HepG2 (cell line): ENCODE measurements around the gene PIP4K2B. TPM values are rescaled to one million over a fixed set of nuclear protein-coding genes. Genes with fewer than 3 reads are reported as not detected.
A peak's percentile ranks its signal among the peaks of the same experiment; 100 is the strongest.

ENCODE experiments used
- AHR ChIP-seq: IDR thresholded peaks from 2 replicates; pipeline ENCODE4 v1.6.1; 2018; ENCODE audit warnings: missing genetic modification reagents, missing compliant biosample characterization
- CBFB ChIP-seq: sonication (generic); formaldehyde crosslinking; IDR thresholded peaks from 2 replicates; pipeline ENCODE4 v1.4.0; 2020; ENCODE audit warnings: missing genetic modification reagents
- CC2D1A ChIP-seq: sonication (generic); formaldehyde crosslinking; IDR thresholded peaks from 2 replicates; pipeline ENCODE4 v1.8.1; 2023; ENCODE audit warnings: mild to moderate bottlenecking, missing genetic modification reagents
- FOXK1 ChIP-seq: sonication (generic); formaldehyde crosslinking; IDR thresholded peaks from 2 replicates; pipeline ENCODE4 v1.4.0; 2020; ENCODE audit warnings: low read depth, missing genetic modification reagents, borderline replicate concordance
- IKZF4 ChIP-seq: sonication (generic); formaldehyde crosslinking; IDR thresholded peaks from 2 replicates; pipeline ENCODE4 v1.5.1; 2020; ENCODE audit warnings: borderline replicate concordance, mild to moderate bottlenecking, low read depth, missing genetic modification reagents; ENCODE audit errors: not compliant biosample characterization
- RBM22 ChIP-seq: fragments of 200-400 bp; formaldehyde crosslinking; optimal IDR thresholded peaks from 2 replicates; pipeline ENCODE3; 2017; ENCODE audit warnings: mild to moderate bottlenecking, low read length, moderate library complexity
- SAFB2 ChIP-seq: sonication (generic); formaldehyde crosslinking; IDR thresholded peaks from 2 replicates; pipeline ENCODE4 v1.5.1; 2020; ENCODE audit warnings: missing genetic modification reagents, low read depth, mild to moderate bottlenecking, borderline replicate concordance
- SOX5 ChIP-seq: IDR thresholded peaks from 2 replicates; pipeline ENCODE4 v1.6.1; 2016; ENCODE audit warnings: borderline replicate concordance
- TAF1 ChIP-seq: sonication (generic); formaldehyde crosslinking; IDR thresholded peaks from 2 replicates; pipeline ENCODE4 v1.4.0; 2020; ENCODE audit warnings: missing genetic modification reagents
- ZNF431 ChIP-seq: sonication (generic); formaldehyde crosslinking; IDR thresholded peaks from 2 replicates; pipeline ENCODE4 v1.9.0; 2022; ENCODE audit warnings: missing genetic modification reagents, low read depth, mild to moderate bottlenecking, borderline replicate concordance
- ZNF446 ChIP-seq: sonication (generic); formaldehyde crosslinking; IDR thresholded peaks from 2 replicates; pipeline ENCODE4 v1.5.0; 2020; ENCODE audit warnings: mild to moderate bottlenecking, missing genetic modification reagents
- polyA plus RNA-seq, 8 experiments: library from polyadenylated mRNA; depleted of rRNA in 3 of 8; stranded (reverse) in 7 of 8; unstranded in 1 of 8; fragments of >200 nt; fragmentation: Illumina TruSeq in 4 of 8; extraction: Trizol in 4 of 8; gene quantifications; 2 replicates each; pipeline versions ENCODE4 v1.2.1 to v1.2.3, GENCODE V29; 2011 to 2016; ENCODE audit warnings: low read depth in 4 of 8, missing spikeins in 1 of 8, mixed read lengths in 1 of 8; ENCODE audit not compliant: insufficient read depth in 1 of 8
- total RNA-seq, 5 experiments: library from RNA; depleted of rRNA; stranded (reverse); fragments of >200 nt; fragmentation: Illumina TruSeq; extraction: Trizol; gene quantifications; 2 replicates each; pipeline ENCODE4 v1.2.3, GENCODE V29; 2016; ENCODE audit warnings: low read depth in 1 of 5
- TF ChIP-seq, protein P1 (sequence below): IDR thresholded peaks from 2 replicates; pipeline ENCODE4 v1.6.1; 2016; ENCODE audit warnings: low read depth, missing genetic modification reagents, missing compliant biosample characterization
- TF ChIP-seq, protein P2 (sequence below): IDR thresholded peaks from 2 replicates; pipeline ENCODE4 v1.6.1; 2016
- TF ChIP-seq, protein P3 (sequence below): sonication (generic); formaldehyde crosslinking; IDR thresholded peaks from 2 replicates; pipeline ENCODE4 v1.4.0; 2020; ENCODE audit warnings: missing genetic modification reagents, borderline replicate concordance
- TF ChIP-seq, protein P4 (sequence below): IDR thresholded peaks from 2 replicates; pipeline ENCODE4 v1.6.1; 2016

The PIP4K2B gene
- total and polyA plus RNA-seq, 2 of the 13 experiments (the other 11 are each of a cell fraction or from before 2014, with no cell fraction given), result 20.4 to 54.0 TPM

DNA sequence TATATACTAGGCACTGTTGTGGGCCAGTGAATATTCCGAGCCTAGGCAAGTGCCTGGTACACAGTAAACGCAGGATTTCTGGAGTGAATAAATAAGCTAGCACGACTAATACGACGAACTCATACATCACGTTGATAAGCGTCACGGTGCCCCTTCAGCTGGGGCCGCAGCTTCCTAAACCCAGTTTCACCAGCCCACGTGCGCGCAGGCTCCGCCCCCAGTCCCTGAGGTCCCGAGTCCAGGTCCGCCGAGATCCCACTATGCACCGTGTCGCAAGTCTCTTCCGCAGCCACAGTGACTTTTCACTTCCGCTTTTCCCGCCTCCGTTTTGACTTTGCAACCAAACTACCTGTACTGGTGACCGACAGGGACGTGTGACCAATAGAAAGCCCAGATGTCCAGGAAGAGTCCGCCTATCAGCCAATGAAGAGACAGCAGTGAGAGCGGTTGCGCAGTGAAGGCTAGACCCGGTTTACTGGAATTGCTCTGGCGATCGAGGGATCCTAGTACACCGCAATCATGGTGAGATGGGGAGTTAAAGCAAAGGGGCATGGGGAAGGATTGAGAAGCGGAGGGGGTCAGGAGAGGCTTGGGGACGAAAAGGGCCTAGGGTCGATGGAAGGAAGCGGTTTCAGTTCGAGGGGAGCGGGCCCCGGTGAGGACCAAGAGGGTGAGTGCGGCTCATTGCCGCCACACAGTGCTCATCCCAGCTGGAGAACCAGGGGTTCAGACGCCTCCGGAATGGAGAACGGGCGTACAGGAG is 46.9 kb downstream of the PIP4K2B start, which contains the start of gene PSMB3 (continued):
- TF ChIP-seq, protein P1, sequence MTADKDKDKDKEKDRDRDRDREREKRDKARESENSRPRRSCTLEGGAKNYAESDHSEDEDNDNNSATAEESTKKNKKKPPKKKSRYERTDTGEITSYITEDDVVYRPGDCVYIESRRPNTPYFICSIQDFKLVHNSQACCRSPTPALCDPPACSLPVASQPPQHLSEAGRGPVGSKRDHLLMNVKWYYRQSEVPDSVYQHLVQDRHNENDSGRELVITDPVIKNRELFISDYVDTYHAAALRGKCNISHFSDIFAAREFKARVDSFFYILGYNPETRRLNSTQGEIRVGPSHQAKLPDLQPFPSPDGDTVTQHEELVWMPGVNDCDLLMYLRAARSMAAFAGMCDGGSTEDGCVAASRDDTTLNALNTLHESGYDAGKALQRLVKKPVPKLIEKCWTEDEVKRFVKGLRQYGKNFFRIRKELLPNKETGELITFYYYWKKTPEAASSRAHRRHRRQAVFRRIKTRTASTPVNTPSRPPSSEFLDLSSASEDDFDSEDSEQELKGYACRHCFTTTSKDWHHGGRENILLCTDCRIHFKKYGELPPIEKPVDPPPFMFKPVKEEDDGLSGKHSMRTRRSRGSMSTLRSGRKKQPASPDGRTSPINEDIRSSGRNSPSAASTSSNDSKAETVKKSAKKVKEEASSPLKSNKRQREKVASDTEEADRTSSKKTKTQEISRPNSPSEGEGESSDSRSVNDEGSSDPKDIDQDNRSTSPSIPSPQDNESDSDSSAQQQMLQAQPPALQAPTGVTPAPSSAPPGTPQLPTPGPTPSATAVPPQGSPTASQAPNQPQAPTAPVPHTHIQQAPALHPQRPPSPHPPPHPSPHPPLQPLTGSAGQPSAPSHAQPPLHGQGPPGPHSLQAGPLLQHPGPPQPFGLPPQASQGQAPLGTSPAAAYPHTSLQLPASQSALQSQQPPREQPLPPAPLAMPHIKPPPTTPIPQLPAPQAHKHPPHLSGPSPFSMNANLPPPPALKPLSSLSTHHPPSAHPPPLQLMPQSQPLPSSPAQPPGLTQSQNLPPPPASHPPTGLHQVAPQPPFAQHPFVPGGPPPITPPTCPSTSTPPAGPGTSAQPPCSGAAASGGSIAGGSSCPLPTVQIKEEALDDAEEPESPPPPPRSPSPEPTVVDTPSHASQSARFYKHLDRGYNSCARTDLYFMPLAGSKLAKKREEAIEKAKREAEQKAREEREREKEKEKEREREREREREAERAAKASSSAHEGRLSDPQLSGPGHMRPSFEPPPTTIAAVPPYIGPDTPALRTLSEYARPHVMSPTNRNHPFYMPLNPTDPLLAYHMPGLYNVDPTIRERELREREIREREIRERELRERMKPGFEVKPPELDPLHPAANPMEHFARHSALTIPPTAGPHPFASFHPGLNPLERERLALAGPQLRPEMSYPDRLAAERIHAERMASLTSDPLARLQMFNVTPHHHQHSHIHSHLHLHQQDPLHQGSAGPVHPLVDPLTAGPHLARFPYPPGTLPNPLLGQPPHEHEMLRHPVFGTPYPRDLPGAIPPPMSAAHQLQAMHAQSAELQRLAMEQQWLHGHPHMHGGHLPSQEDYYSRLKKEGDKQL (CRISPR knock-in tag), result peak; percentile 55; the same call in 1 of the 2 replicates
- TF ChIP-seq CC2D1A (CRISPR knock-in tag) (no peak), SOX5 (CRISPR knock-in tag) (peak; percentile 47; the same call in 1 of the 2 replicates), CBFB (CRISPR knock-in tag) (no peak), ZNF446 (CRISPR knock-in tag) (no peak; the same call in 1 of the 2 replicates), IKZF4 (CRISPR knock-in tag) (no peak), SAFB2 (CRISPR knock-in tag) (0 out of 2 replicates have a peak, but pooled peaks have one; percentile 57), FOXK1 (CRISPR knock-in tag) (peak; percentile 91), AHR (CRISPR knock-in tag) (no peak; the same call in 1 of the 2 replicates), ZNF431 (CRISPR knock-in tag) (no peak), RBM22 (peak; percentile 43), TAF1 (CRISPR knock-in tag) (peak; percentile 69)
- TF ChIP-seq, protein P2, sequence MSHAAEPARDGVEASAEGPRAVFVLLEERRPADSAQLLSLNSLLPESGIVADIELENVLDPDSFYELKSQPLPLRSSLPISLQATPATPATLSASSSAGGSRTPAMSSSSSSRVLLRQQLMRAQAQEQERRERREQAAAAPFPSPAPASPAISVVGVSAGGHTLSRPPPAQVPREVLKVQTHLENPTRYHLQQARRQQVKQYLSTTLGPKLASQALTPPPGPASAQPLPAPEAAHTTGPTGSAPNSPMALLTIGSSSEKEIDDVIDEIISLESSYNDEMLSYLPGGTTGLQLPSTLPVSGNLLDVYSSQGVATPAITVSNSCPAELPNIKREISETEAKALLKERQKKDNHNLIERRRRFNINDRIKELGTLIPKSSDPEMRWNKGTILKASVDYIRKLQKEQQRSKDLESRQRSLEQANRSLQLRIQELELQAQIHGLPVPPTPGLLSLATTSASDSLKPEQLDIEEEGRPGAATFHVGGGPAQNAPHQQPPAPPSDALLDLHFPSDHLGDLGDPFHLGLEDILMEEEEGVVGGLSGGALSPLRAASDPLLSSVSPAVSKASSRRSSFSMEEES (CRISPR knock-in tag), result peak; percentile 61; the same call in 1 of the 2 replicates
- TF ChIP-seq, protein P3, sequence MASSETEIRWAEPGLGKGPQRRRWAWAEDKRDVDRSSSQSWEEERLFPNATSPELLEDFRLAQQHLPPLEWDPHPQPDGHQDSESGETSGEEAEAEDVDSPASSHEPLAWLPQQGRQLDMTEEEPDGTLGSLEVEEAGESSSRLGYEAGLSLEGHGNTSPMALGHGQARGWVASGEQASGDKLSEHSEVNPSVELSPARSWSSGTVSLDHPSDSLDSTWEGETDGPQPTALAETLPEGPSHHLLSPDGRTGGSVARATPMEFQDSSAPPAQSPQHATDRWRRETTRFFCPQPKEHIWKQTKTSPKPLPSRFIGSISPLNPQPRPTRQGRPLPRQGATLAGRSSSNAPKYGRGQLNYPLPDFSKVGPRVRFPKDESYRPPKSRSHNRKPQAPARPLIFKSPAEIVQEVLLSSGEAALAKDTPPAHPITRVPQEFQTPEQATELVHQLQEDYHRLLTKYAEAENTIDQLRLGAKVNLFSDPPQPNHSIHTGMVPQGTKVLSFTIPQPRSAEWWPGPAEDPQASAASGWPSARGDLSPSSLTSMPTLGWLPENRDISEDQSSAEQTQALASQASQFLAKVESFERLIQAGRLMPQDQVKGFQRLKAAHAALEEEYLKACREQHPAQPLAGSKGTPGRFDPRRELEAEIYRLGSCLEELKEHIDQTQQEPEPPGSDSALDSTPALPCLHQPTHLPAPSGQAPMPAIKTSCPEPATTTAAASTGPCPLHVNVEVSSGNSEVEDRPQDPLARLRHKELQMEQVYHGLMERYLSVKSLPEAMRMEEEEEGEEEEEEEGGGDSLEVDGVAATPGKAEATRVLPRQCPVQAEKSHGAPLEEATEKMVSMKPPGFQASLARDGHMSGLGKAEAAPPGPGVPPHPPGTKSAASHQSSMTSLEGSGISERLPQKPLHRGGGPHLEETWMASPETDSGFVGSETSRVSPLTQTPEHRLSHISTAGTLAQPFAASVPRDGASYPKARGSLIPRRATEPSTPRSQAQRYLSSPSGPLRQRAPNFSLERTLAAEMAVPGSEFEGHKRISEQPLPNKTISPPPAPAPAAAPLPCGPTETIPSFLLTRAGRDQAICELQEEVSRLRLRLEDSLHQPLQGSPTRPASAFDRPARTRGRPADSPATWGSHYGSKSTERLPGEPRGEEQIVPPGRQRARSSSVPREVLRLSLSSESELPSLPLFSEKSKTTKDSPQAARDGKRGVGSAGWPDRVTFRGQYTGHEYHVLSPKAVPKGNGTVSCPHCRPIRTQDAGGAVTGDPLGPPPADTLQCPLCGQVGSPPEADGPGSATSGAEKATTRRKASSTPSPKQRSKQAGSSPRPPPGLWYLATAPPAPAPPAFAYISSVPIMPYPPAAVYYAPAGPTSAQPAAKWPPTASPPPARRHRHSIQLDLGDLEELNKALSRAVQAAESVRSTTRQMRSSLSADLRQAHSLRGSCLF (CRISPR knock-in tag), result no peak
- TF ChIP-seq, protein P4, sequence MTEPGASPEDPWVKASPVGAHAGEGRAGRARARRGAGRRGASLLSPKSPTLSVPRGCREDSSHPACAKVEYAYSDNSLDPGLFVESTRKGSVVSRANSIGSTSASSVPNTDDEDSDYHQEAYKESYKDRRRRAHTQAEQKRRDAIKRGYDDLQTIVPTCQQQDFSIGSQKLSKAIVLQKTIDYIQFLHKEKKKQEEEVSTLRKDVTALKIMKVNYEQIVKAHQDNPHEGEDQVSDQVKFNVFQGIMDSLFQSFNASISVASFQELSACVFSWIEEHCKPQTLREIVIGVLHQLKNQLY (CRISPR knock-in tag), result peak; percentile 26
